Hematopoietic multipotent progenitor cell treated with erythropoietin and hydrocortisone succinate and interleukin-3 and kit ligand, for 15 days (in vitro differentiated cells): Measurements from ENCODE around the gene MSI2.

Experiments used
- DNase-seq: peaks from one replicate; pipeline ENCODE4 v3.0.0-alpha.2; 2015; ENCODE audit warnings: low spot score

MSI2 gene

DNA sequence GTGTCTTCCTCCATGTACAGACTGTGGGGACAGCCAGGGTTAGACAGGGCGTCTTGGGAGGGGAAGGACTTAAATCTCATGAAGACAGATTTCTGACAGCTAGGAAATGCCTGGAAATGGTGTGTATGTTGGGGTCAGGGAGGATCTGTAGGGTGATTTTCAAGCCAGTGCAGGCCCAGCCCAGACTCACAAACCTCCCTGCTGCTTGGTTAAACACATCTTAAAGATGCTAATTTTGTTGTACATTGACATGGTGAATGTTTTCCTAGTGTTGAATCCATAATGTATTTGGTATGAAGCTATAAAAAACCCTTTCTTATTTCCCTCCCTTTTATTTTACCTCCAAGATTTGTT lies 250.4 kb downstream of the MSI2 start:
- DNase-seq, result no peak

DNA sequence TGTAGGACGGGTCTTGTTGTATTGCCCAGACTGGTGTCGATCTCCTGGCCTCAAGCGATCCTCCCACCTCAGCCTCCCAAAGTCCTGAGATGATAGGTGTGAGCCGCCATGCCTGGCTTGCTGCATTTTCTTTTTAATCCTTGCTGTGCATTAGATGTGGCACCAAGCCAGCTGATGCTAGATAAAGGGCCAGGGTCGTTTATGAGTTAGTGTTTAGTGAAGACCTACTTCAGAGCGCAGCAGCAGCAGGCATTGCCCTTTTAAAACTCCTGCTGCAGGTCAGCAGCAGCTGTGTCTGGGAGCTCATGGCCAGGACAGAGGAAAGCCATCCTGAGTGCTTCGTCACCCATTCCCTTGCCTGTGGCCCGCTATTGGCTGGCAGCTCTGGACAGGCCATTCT lies 251.5 kb downstream of the MSI2 start:
- no peak for DNase-seq

DNA sequence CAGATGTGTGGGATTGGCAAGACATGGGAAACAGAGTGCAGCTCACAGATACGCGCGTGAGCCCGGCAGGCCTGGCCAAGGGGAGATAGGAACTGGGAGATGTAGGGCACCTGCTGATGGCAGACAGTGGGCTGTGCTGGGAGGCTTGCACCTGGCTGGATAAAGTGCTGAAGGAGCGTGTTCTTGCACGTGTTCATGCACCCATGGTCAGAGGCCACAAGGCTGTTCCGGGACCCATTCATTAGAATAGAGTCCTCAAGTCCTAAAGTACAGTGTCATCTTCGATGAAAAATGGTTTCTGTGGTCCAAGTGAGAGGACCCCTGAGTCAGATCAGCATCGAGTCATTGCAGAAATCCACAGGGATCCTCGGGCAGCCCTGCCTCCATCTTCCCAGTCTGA lies 252.3 kb downstream of the MSI2 start:
- no peak for DNase-seq

DNA sequence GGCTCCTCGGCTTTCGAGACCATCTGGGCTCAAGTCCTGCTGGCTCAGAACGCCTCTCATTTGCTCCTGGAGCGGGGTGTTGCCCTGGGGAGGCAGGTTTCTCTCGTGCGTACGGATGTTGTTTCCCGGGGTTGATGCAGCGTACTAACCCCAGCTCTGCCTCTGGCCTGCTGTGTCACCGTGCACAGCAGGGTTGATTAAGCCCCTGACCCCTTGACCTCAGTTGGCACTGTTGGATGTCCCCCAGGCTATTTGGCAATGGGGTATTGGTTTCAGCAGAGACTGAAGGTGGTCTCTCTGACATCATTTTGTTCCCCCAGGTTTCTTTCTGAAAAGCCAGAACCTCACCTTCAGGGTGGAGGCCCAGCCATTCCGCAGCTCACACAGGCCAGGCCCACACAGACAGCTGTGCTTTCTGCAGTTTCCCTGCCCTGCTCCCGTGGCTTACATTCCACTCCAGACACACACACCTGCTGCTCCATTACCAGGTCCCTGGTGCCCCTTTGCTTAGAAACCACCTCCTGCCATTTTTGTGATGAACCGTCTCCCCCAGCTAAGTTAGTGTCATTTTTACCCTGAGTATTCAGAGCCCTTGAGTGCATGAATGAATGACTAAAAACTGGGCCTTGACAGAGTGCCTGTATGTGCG lies 255.3 kb downstream of the MSI2 start:
- no peak for DNase-seq

DNA sequence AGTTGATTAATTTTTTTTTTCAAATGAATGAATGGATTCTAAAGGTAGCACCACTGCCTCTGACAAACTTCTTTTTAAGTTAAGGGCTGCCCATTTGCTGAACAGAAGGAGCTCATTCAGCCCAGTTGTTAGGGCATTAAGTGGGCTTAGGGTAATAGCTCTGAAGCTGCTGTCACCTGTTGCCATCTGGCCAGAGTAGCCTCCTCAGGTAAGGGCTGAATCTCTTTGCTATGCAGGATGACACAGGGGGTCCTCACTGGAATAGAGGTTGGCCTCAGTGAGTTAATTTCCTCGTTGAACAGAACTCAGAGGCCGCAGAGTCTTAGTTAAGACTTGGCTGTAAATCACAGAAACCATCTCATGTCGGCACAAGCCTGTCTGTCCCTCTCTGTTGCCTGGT lies 255.9 kb downstream of the MSI2 start:
- no peak for DNase-seq

DNA sequence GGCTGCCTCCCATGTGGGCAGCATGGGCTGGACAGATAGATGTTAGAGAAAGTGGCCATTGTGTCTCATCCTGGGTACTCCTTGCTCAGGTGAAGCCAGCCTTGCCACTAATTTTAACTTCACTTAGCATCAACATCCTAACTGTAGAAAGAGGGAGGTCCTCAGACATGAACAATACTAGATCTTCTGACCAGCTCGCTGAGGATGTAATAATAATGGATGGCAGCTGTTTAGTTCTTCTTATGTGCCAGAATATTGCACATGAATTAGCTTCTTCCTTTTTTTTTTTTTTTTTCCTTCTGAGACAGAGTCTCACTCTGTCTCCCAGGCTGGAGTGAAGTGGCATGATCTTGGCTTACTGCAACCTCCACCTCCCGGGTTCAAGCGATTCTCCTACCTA lies 256.4 kb downstream of the MSI2 start:
- DNase-seq, result no peak

DNA sequence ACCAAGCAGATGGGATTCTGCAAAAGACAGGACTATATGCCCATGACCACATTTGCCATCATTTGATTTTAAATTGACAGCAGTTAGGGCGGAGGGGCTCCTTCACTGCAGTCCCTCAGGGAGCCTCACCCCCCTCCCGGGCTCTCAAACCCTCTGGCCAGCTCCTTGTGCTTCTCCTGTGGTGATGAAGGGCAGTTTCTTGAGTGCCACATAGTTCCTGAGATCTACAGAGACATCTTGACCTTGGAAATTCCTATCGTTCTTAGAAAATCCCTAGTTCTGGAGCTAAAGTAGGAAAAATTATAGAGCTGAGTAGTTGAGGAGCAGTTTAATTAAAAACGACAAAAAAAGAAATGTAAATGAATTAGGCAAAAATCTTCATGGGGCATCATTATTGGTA lies 257.2 kb downstream of the MSI2 start:
- no peak for DNase-seq

DNA sequence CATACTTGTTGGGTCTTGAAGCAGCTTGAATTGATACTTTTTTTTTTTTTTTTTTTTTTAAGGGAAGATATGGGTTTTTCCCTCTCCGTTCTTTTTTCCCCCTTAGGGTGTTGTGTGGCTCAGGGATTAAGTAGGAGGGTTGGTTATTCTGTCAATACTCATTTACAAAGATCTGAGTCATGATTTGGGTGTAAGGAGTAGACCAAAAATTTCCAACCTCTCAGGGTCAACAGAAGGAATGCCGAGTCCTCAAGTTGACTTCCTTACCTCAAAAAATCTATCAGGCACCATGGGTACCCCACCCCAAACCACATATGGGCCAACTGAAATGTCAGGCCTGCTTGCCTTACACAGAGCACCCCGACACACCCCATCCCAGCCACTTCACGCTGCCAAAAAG lies 258.3 kb downstream of the MSI2 start:
- DNase-seq, result no peak

DNA sequence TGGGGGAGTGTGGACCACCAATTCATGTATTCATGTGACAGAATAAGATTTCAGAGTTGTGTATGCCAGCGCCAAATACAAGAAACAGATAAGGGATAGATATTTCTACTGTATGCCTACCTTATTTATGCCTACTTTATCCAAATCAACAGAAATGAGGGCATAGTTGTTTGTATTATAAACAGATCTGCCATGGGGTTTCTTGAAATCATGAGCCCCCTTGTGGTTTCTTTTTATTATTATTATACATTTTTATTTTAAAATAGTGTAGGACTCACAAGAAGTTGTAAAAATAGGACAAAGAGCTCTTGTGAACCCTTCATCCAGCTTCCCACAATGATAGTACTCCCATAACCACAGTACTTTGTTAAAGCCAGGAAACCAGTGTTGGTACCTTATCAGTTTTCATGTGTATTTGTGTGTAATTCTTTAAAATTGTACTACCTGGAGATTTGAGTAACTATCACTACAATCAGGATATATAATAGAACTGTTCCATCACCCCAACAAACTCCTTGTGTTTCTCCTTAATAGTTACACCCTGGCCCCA lies 259.4 kb downstream of the MSI2 start:
- no peak for DNase-seq

DNA sequence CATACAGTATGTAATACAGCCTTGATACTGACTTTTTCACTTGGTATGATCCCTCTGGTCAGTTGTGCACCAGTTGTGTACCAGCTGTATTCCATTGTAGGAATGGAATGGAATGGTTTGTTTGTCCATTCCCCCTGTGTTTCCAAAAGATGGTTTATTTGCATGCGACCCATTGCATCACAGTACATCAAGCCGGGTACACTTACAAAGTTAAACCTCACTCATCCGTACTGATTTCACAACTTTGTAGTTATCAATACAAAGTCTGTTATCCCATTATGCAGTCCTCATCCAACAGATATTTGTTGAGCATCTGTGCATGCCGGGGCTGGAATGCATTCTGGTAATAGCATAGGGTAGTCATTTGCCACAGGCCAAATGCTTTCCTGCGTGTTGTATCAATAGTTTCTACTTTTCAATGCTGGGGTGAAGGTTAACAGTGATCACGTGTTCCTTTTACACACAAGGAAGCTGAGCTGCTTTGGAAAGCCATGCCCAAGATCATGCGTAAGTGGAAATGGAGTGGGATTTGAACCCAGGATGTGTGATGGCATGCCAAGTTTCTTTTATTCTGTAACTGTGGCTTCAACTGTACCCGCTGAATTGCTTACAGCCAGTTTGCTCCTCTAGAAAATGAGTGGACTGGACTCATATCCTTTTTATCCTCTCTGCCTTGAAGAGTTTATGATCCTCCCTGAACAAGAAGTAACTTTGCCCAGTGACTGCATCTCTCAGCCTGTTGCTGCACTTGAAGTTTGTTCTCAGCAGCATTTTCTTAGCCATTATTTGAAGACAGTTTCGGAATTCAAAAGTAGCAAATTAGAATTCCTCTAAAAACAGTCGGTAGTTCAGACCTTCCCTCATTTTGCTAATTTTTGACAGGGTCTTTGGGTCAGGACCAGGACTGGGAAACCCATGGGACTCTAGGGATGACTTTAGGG lies 260.2 kb downstream of the MSI2 start:
- DNase-seq, result no peak

DNA sequence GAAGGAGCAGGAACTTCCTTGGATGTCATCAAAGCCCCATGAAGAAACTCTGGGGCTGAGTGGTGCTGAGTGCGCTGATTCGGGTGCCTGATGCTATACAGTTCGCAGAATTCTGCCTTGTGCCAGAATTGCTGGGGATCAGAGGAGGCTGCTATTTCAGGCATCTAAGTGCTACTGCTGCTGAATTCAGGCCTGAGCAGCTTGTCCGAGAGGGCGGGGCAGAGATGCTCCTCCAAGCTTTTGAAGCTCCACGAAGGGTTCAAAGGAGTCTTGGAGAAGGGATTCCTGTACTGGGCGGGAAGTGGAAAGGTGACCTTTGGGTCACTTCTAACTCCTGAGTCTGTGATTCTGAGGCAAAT lies 260.9 kb downstream of the MSI2 start:
- no peak for DNase-seq

DNA sequence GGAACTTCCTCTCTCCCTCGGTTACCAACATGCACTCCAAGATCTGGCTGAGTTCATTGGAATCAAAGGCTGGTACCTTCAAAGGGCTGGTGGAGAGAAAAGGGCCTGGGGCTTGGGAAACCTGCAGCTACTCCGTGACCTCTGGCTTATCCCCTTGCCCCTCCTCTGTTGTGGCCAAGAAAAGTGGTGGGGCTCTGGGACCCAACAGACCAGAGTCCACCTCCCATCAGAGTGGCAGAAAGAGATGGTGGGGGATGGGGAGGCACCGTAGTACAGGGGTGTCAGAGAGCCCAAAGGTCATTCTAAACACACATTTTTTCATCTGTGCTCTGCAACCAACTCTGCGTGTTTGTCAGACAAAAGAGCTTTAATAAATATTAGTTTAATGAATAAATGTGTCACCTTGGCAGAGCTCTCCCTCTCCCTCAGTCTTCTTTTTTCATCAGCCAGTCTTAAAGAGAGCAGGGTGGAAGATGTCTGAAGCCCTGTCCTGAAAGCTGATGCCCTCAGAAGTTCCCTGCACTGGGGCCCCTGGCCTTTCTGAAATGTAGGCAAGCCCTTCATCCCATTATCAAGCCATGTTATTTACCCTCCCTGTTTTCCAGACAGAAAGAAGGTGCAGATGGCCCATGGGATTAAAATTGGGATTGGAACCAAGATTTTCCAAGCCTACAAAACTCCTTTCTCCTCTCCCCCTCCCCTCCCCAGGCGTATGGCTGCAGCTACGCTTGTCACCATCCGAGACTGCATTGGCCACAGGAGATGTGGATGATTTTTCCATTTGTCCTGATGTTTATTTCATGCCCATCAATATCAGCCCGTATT lies 261.5 kb downstream of the MSI2 start:
- DNase-seq, result no peak

DNA sequence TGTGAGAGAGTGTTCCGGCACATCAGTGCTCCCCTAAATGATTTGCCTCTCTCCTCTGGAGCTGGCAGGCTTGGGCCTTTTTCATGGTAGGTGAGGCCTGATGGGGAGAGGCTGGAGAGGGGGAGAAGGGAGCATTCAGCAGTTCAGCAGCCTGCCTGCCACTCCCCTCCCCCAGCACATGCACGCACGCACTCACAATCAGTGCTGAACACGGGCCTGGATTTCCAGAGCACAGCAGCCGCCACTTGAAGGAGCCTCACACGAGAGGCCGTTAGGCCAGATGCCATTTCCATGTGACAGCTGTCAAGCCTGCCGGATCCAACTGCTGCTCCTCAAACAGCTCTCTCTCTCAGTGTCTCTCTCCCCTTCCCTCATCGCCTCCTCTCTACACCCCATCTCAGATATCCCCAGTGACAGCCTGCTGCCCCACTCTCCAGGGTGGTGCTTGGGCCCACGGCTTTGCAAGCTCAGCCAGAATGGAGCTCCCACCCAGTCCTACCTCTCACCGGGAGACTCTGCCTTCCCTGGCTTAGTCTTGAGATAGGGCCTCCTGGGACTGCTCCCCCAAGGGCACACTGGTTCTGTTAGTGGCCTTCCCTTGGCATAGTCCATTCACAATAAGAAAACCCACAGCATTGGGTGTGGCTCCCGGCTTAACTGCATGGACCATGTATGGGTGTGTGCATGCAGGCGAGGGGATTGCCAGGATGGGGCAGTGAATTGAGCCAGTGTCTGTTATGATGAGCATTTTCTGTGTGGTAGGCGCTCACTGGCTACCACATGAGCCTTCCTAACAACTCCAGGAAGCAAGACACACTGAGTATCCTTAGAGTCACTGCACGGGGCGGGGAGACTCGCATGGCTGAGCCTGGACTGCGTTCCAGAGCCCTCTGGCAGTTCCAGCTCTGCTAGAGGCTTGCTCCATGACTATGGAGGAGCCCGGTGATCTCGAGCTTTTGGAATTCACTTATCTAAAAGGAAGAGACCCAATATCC lies 262.6 kb downstream of the MSI2 start:
- no peak for DNase-seq

DNA sequence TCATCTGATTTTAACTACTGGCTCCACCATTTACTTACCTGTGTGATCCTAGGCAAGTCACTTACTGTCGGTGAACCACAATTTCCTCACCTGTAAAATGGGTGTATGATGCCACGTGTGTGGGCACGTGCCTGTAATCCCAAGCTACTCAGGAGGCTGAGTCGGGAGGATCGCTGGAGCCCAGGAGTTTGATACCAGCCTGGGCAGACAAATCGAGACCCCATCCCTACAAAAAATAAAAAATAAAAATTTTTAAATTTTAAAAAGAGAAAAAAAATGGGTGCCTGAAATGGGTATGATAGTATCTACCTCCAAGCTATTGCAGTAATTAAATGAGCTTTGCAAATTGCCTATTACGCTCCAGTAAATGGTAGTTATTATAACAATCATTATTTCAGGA lies 263.5 kb downstream of the MSI2 start:
- DNase-seq, result no peak

DNA sequence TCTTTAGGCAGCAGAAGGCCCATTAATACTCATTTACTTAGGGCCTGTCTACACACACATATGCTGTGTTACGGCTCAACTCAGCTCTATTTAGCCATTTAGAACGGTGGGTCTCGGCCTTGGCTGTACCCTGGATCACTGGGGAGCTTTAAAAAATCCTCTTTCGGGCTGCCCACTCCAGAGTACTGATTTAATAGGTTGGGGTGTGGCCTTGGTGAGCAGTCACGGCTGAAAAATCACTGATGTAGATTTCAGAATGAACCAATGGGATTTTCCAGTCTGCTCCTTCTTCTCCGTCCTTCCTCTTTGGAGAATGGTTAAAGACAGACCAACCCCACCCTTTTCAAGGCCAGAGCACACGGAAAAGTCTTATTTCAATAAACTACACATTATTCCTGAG lies 265.3 kb downstream of the MSI2 start:
- DNase-seq, result no peak

DNA sequence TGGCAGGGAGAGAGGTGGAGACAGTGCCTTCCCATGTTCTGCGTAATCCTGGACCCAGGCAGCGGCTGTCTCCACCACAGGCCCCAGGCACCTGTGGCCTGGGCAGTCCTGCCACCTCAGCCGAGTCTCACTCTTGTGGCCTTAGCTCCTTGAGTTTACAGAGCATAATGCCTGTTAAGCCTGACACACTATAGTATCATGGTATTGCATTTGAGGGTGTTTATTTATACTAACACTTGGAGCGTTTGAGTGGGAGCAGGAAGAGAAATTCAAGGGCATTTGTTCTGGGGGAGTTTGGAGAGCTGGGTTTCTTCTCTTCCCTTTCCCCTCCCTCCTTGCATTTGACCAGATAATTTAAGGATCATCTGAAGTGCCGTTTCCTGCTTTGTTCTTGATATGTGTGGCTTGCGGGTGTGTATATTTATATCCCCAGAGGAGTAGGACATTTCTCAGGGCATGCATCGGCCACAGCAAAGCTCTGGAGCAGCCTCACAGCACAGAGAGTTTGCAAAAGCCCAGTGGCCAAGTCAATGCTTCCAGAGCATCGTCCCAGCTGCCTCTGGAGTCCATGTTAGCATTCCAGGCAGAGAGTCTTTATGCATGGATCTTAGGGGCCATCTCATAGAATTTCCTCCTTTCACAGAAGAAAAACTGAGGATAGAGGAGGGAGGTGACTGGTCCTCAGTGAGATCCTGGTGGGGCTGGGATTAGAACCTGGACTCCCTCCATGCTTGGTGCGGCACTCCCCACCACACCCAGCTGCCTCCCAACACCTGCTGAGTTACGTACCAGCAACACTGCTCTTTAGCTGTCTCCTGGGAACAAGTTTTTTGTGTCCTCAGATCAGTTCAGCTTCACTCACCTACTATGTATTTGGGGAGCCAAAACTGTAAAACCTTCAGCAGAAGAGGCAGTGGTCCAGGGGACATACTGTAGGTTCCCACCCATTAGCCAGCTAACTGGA lies 266.0 kb downstream of the MSI2 start:
- DNase-seq, result no peak

DNA sequence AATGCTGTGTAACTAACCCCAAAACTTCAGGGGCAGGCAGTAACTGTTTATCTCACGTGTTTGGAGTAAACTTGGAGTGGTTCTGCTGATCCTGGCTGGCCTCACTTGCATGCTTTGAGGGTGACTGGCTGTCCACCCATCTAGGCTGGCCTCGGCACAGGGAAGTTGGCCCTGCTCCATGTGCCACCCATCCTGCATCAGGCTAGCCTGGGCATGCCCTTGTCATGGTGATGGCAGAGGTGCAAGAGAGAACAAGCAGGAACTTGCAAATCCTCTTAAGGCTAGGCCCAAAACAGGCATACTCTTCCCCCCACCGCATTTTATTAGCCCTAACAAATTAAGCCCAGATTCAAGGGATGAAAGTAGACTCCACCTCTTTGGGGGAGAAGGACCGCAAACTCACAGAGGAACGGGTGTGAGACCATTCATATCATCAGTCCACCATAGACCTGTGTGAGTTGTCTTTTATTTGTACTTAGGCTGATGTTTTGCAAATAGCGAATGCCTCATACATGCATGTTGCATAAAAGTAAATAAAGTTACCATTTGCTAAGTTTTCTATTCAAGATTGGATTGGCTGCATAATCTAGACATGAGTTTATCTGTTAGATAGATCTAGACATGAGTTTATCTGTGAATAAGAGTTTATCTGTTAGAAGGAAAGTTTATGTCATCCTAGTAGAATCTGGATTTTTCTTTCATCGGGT lies 267.8 kb downstream of the MSI2 start:
- DNase-seq, result peak; percentile 15

DNA sequence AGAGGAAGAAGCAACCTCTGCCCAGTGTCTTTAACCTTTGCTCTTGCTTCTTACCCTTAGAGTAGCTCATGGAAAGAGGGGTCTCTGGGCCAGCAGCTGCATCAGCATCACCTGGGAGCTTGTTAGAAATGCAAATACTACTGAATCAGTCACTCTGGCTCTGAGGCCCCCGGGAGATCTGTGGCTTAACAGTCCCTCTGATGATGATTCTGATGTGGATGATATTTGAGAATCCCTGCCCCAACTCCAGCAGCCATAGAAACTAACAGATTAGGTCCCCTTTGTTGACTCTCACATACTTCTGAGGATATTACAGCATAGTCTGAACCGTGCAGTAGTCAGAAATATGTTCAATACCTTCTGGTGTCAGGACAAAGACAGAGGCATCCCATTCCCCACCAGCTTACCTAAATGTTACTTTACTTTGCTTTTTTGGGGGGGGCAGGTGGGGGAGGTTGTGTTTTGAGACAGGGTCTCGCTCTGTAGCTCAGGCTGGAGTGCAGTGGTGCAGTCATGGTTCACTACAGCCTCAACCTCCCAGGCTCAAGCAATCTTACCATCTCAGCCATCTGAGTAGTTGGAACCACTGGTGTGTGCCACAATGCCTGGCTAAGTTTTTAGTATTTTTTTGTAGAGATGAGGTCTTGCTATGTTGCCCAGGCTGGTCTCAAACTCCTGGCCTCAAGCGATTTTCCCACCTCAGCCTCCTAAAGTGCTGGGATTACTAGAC lies 268.7 kb downstream of the MSI2 start:
- DNase-seq, result no peak
